ENCODE data around the gene PAIP2B. TPM values are rescaled to one million over a fixed set of nuclear protein-coding genes. Genes with fewer than 3 reads are reported as not detected.

Gene PAIP2B
- polyA plus RNA-seq, 3 donors, result 0.08 to 0.20 (median 0.17) TPM

DNA sequence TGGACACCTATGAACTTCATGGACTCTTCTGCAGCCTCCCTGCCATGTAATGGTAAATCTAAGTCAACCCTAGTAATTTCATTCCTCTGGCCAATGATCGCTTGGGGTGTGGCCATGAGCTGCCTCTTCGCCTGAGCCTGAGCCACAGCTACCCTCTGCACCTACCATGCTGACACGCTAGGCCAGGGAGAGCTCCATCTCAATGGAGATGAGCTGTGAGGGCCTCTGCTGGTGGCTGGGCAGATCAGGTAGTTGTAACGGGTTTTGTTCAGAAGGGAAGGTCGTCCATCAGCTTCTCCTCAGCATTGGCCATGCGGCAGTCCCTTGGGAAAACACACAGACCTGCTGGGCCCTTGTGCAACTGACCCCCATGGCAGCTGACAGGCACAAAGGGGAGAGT is 72.1 kb downstream of the PAIP2B start:
- Histone ChIP-seq H3K4me1 (ENCODE audit: control insufficient read depth in 1 of 2, insufficient read depth in 2 of 2, low read length in 2 of 2) (peaks cover 4% of the 10 kb centered on the region in 2 donors), H3K9me3 (replicated peaks in 1 of 2; ENCODE audit: control insufficient read depth in 1 of 2, insufficient read depth in 1 of 2, low read length in 2 of 2) (no peaks in the 10 kb centered on the region), H3K27ac (ENCODE audit: low read depth in 1 of 2, low read length in 2 of 2) (no peak overlapping the region), H2AFZ (ENCODE audit: insufficient read depth, low read depth, low read length, poor library complexity, severe bottlenecking) (no peak overlapping the region), H3K9ac (ENCODE audit: insufficient read depth, low read length, poor library complexity, severe bottlenecking) (no peak overlapping the region), H3K79me2 (ENCODE audit: insufficient read depth, low read length) (no peaks in the 10 kb centered on the region), H4K20me1 (ENCODE audit: insufficient read depth, low read length) (no peaks in the 10 kb centered on the region), H3K36me3 (replicated peaks in 1 of 2; ENCODE audit: control insufficient read depth in 1 of 2, insufficient read depth in 2 of 2, low read length in 2 of 2) (peaks cover 8 to 10% of the 10 kb centered on the region in 2 donors), H3K27me3 (ENCODE audit: control insufficient read depth in 2 of 2, insufficient read depth in 2 of 2, low read length in 2 of 2) (no peaks in the 10 kb centered on the region), H3K4me3 (replicated peaks in 1 of 3; ENCODE audit: low read depth in 2 of 3, low read length in 3 of 3) (no peak overlapping the region), H3K4me2 (replicated peaks; ENCODE audit: extremely low read depth, low read length, poor library complexity, severe bottlenecking) (no peak overlapping the region)
- WGBS (ENCODE audit: insufficient coverage), result 56% methylated on average over 4 of the region's 6 CpGs
- Mint-ChIP-seq H3K27ac (no peak overlapping the region), H3K27me3 (ENCODE audit: low read depth in 3 of 3) (peaks cover 1 to 7% (median 2%) of the 10 kb centered on the region in 3 donors), H3K36me3 (peaks cover 9 to 12% of the 10 kb centered on the region in 2 donors), H3K4me3 (no peak overlapping the region), H3K4me1 (peaks cover 14% of the 10 kb centered on the region), H3K9me3 (no peaks in the 10 kb centered on the region)
- no peak for TF ChIP-seq CTCF (IDR thresholded peaks at IDR 0.05)
- intact Hi-C loops (cut with micrococcal nuclease), result no loop called here
- DNase-seq, result no peak

DNA sequence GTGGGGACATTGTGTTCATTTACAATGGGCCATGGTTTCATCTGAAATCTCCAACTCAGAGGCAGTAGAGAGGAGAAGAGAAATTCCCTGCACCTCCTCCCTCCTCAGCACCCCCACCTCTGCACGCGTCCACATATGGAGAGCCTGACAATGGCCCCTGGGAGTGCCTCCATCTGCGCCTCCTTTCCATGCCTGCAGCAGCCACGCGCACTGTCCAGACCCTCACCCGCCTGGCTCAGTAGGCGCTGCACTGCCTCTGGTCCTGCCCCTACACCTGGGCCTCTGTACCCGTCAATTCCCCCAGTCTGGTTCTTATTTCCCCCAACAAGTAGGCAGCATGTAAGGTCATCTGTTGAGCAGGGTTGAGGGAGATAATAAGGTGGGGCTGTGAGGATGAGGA is 72.6 kb downstream of the PAIP2B start:
- no peaks in the 10 kb centered on the region for H3K9me3 Mint-ChIP-seq
- H3K4me1 Mint-ChIP-seq, result peaks cover 9% of the 10 kb centered on the region
- no peak for TF ChIP-seq CTCF (IDR thresholded peaks at IDR 0.05)
- intact Hi-C loops (cut with micrococcal nuclease), result no loop called here
- H3K27ac ChIP-seq (ENCODE audit: low read depth in 1 of 2, low read length in 2 of 2), result no peak overlapping the region
- no peak overlapping the region for H3K4me2 ChIP-seq (replicated peaks; ENCODE audit: extremely low read depth, low read length, poor library complexity, severe bottlenecking)
- 100% methylated on average over 4 of the region's 8 CpGs for WGBS (ENCODE audit: insufficient coverage)
- H3K36me3 ChIP-seq (replicated peaks in 1 of 2; ENCODE audit: control insufficient read depth in 1 of 2, insufficient read depth in 2 of 2, low read length in 2 of 2), result peaks cover 14 to 16% of the 10 kb centered on the region in 2 donors
- no peak overlapping the region for H3K4me3 Mint-ChIP-seq
- peaks cover 4% of the 10 kb centered on the region in 2 donors for H3K4me1 ChIP-seq (ENCODE audit: control insufficient read depth in 1 of 2, insufficient read depth in 2 of 2, low read length in 2 of 2)
- no peaks in the 10 kb centered on the region for H3K9me3 ChIP-seq (replicated peaks in 1 of 2; ENCODE audit: control insufficient read depth in 1 of 2, insufficient read depth in 1 of 2, low read length in 2 of 2)
- H3K27me3 ChIP-seq (ENCODE audit: control insufficient read depth in 2 of 2, insufficient read depth in 2 of 2, low read length in 2 of 2), result no peaks in the 10 kb centered on the region
- H4K20me1 ChIP-seq (ENCODE audit: insufficient read depth, low read length), result no peaks in the 10 kb centered on the region
- H3K27ac Mint-ChIP-seq, result no peak overlapping the region
- H3K79me2 ChIP-seq (ENCODE audit: insufficient read depth, low read length), result no peaks in the 10 kb centered on the region
- peaks cover 15 to 17% of the 10 kb centered on the region in 2 donors for H3K36me3 Mint-ChIP-seq
- no peak for DNase-seq
- H3K27me3 Mint-ChIP-seq (ENCODE audit: low read depth in 3 of 3), result peaks cover 1 to 4% (median 2%) of the 10 kb centered on the region in 3 donors
- H2AFZ ChIP-seq (ENCODE audit: insufficient read depth, low read depth, low read length, poor library complexity, severe bottlenecking), result no peak overlapping the region
- no peak overlapping the region for H3K4me3 ChIP-seq (replicated peaks in 1 of 3; ENCODE audit: low read depth in 2 of 3, low read length in 3 of 3)
- no peak overlapping the region for H3K9ac ChIP-seq (ENCODE audit: insufficient read depth, low read length, poor library complexity, severe bottlenecking)

Data from CD14-positive monocyte (primary cell).